B cell (primary cell): Measurements from ENCODE around the gene BUD31.

ENCODE experiments used
- EZH2 ChIP-seq: IDR thresholded peaks from 2 replicates; pipeline ENCODE4 v1.6.1; 2012; ENCODE audit warnings: borderline replicate concordance, low read depth, mild to moderate bottlenecking, moderate library complexity, low read length; ENCODE audit not compliant: insufficient read depth, poor library complexity, severe bottlenecking
- TF ChIP-seq, protein P1 (sequence below): fragments of 200-600 bp; IDR thresholded peaks from one replicate; pipeline ENCODE4 v1.8.0; 2022; ENCODE audit warnings: antibody characterized with exemption, mild to moderate bottlenecking

DNA sequence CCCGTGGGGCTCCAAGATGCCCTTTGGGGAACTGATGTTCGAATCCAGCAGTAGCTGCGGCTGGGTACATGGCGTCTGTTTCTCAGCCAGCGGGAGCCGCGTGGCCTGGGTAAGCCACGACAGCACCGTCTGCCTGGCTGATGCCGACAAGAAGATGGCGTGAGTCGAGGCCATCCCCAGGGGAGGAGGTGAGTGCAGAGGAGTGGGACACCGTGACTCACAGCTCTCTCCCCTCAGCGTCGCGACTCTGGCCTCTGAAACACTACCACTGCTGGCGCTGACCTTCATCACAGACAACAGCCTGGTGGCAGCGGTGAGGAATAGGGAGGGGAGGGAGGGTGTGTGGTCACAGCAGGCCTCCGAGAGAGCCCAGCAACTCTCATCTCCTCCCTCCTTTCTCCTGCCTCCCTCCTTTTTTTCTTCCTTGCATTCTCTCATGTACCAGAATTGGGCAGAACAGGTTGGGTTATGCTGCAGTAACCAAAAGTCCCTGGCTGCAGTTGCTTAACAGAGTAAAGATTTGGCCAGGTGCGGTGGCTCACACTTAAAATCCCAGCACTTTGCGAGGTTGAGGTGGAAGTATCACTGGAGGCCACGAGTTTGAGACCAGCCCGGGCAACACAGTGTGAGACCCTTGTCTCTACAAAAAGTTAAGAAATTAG lies 17.7 kb upstream of the BUD31 start:
- TF ChIP-seq, protein P1, sequence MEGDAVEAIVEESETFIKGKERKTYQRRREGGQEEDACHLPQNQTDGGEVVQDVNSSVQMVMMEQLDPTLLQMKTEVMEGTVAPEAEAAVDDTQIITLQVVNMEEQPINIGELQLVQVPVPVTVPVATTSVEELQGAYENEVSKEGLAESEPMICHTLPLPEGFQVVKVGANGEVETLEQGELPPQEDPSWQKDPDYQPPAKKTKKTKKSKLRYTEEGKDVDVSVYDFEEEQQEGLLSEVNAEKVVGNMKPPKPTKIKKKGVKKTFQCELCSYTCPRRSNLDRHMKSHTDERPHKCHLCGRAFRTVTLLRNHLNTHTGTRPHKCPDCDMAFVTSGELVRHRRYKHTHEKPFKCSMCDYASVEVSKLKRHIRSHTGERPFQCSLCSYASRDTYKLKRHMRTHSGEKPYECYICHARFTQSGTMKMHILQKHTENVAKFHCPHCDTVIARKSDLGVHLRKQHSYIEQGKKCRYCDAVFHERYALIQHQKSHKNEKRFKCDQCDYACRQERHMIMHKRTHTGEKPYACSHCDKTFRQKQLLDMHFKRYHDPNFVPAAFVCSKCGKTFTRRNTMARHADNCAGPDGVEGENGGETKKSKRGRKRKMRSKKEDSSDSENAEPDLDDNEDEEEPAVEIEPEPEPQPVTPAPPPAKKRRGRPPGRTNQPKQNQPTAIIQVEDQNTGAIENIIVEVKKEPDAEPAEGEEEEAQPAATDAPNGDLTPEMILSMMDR = no peak
- TF ChIP-seq EZH2 = no peak
